ENCODE results near the gene RAD51B. TPM values are rescaled to one million over a fixed set of nuclear protein-coding genes. Genes with fewer than 3 reads are reported as not detected.

Gene RAD51B
- total RNA-seq, 1 donor from 2014 or later: 8.9 TPM

- no peak for DNase-seq (ENCODE audit: low read depth in 2 of 2)
These were observed 73.0 kb downstream of the RAD51B start for GRCh38 chr14:67892466-67893100.

DNA sequence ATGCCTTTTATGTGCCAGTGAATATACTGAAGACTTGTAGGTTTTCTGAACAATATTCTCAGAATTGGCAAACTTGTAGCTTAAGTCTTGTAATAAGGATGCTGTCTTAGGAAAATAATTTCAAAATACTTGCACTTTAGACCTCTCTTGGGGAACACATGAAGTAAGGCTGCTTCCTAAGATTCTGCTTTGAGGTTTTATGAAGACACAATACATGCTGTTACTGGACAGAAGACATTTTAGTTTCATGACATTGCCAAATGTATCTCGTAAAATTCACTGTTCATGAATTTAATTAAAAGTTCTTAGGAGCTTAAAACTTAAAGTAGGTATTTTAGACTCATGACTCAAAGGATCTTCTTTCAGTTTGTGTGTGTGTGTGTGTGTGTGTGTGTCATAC lies 80.7 kb downstream of the RAD51B start:
- no peak for DNase-seq (ENCODE audit: low read depth in 2 of 2)

- no peak for DNase-seq (ENCODE audit: low read depth in 2 of 2)
These were observed 88.6 kb downstream of the RAD51B start for GRCh38 chr14:67908052-67908754.

DNA sequence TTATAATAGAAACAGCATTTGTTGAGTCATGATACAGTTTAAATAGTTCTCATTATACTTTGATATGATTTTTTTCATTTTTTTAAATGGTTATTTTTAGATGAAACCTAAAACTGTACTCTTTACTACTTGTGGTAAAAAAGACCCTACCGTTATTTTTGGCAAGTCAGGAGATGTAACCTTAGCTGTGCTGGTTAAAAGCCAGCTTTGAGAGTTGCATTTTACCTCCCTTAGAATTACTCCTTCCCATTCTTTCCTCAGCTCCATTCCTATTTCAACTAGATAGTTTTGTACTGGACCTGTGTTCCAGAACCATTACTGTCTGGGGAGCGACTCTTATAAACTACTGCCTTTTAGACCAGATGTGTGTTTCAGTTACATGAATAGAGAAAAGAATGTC lies 92.0 kb downstream of the RAD51B start:
- DNase-seq (ENCODE audit: low read depth in 2 of 2): no peak

DNA sequence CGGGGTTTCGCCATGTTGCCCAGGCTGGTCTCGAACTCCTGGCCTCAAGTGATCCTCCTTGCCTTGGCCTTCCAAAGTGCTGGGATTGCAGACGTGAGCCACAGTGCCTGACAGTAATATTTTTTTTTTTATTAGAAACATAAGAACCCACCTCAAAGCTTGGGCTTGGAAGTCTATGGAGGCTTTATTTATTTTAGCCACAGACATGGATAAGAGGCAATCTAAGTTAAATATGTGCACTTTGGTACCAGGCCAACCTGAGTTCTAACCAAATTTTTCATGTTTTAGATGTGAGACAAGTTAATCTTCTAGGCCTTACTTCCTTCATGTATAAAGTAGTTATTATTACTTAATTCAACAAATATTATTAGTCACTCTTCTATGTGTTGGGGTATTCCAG lies 96.9 kb downstream of the RAD51B start:
- DNase-seq (ENCODE audit: low read depth in 2 of 2): no peak

- DNase-seq (ENCODE audit: low read depth in 2 of 2): no peak
These were observed 97.4 kb downstream of the RAD51B start for GRCh38 chr14:67917006-67917405.

- no peak for DNase-seq (ENCODE audit: low read depth in 2 of 2)
These were observed 99.3 kb downstream of the RAD51B start for GRCh38 chr14:67918838-67919237.

- no peak for DNase-seq (ENCODE audit: low read depth in 2 of 2)
These were observed 99.9 kb downstream of the RAD51B start for GRCh38 chr14:67919259-67920032.

DNA sequence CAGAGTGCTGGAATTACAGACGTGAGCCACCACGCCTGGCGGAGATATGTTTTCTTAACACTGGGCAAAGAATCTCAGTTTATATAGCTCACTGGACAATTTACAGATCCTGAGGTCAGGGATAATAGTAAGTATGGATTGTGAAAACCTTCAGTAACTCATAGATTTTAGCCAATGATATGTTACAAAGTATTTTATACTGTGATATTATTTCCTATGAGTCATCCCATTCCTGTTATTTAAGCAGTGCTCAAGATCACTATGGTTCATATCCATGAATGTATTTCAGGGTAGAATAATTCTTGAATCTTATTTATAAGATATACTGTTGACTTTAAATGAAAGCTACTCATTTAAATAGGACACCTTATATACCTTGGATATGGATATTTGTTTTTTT lies 107.2 kb downstream of the RAD51B start:
- DNase-seq (ENCODE audit: low read depth in 2 of 2): peak in 1 of 2 donors; percentile 43

GRCh38 chr14:67927244-67927643 lies 107.7 kb downstream of the RAD51B start:
- DNase-seq (ENCODE audit: low read depth in 2 of 2): no peak

- DNase-seq (ENCODE audit: low read depth in 2 of 2): no peak
These were observed 108.8 kb downstream of the RAD51B start for GRCh38 chr14:67928375-67928774.

DNA sequence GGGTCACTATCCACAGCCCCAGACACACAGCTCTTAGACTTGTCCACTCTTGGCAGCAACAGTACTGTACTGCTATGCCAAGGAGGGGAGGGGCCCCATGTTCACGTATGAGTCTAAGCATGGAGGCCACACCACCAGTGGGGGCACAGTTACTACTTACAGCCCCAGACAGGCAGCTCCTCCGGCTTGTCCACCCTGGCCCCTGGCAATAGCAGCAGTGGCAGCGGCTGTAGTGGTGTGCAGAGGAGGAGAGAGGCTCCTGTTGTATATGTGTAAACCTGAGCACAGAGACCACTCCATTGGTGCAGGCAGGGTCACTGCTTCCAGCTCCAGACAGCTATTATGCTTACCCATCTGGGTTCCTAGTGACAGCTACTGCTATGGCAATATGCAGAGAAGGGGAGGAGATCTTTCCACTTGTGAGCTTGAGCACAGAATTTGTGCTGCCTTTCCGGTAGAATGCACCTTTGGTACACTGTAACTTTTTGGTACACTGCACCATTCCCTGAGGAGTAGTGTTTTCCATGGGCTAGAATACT lies 113.2 kb downstream of the RAD51B start:
- no peak for DNase-seq (ENCODE audit: low read depth in 2 of 2)

GRCh38 chr14:67933266-67933665 lies 113.7 kb downstream of the RAD51B start:
- DNase-seq (ENCODE audit: low read depth in 2 of 2): no peak

DNA sequence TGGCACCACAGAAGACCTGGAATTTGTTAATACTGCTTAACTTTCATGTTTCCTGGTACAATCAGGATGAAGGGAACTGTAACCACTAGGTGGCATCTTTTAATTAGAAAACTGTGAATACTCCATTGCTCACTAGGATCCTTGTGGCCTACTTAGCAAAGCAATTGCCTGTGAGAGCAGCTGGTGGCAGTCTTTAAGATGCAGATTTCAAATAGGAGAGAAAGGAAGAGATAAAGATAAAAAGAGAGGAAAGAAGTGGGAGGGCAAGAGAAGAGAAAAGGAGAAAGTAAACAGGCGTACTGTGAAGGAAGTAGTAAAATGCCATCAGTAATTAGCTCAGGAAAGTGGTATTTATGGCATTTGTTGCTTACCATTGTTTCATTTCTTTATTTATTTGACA lies 114.5 kb downstream of the RAD51B start:
- peak; percentile 79 to 83 for DNase-seq (ENCODE audit: low read depth in 2 of 2)

- no peak for DNase-seq (ENCODE audit: low read depth in 2 of 2)
These were observed 115.3 kb downstream of the RAD51B start for GRCh38 chr14:67934862-67935261.

GRCh38 chr14:67935371-67935770 lies 115.8 kb downstream of the RAD51B start:
- no peak for DNase-seq (ENCODE audit: low read depth in 2 of 2)

DNA sequence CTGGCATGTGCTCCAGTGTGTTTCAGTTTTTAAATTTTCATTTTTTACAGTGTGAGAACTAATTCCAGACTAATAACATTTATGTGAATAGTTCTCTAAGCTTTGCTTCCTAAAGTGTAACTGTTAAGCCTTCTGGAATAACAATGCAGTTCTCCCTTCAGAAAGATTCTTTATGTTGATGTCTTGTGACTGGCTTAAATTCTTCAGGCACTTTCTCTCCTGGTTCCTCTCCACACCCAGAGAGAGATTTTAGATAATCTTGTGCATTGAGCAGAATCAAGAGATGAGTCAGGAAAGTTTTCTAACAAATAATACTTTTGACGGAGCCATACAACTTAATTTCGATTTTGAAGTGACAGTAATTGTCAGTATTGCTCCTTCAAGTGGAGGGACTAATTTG lies 118.5 kb downstream of the RAD51B start:
- DNase-seq (ENCODE audit: low read depth in 2 of 2): no peak

- peak in 1 of 2 donors; percentile 78 for DNase-seq (ENCODE audit: low read depth in 2 of 2)
These were observed 121.2 kb downstream of the RAD51B start for GRCh38 chr14:67940486-67941455.

- peak in 1 of 2 donors; percentile 20 for DNase-seq (ENCODE audit: low read depth in 2 of 2)
These were observed 122.0 kb downstream of the RAD51B start for GRCh38 chr14:67941456-67942018.

GRCh38 chr14:67942080-67942710 lies 122.6 kb downstream of the RAD51B start:
- no peak for DNase-seq (ENCODE audit: low read depth in 2 of 2)

All from lung microvascular endothelial cell (primary cell).